H1 (cell line): ENCODE results near the gene BRAT1. TPM values are rescaled to one million over a fixed set of nuclear protein-coding genes. Genes with fewer than 3 reads are reported as not detected.

ENCODE experiments used
- CTCF ChIA-PET: fragments of 300-600 bp; sonication (Branson Sonifier 250); formaldehyde crosslinking; loops from one replicate; lab custom pipeline; 2021; ENCODE audit not compliant: partially characterized antibody; lab: Charles Lee
- POLR2A ChIA-PET: fragments of 300-600 bp; sonication (Branson Sonifier 250); formaldehyde crosslinking; loops from one replicate; lab custom pipeline; 2021; ENCODE audit warnings: inconsistent platforms; ENCODE audit not compliant: partially characterized antibody; lab: Charles Lee
- DNase-seq, 2 experiments: peaks; one replicate each; pipeline versions ENCODE4 v3.0.0 to v3.0.0-alpha.2; 2010 to 2022; ENCODE audit warnings: low spot score in 2 of 2, low read depth in 1 of 2, mixed read lengths in 1 of 2
- FAIRE-seq: peaks from 2 replicates; lab custom pipeline; 2011; peaks lifted over from hg19 to GRCh38; lab: Jason Lieb, UNC
- H2AFZ ChIP-seq: 2 replicates; pipeline ENCODE4 v1.8.1; 2012; ENCODE audit warnings: low read length, inconsistent platforms
- H2AK5ac ChIP-seq: 2 replicates; pipeline ENCODE4 v1.6.1; 2013; ENCODE audit warnings: low read depth, low read length
- H2BK120ac ChIP-seq: replicated peaks from 2 replicates; pipeline ENCODE3; 2013; ENCODE audit warnings: low read depth, low read length, inconsistent platforms
- H2BK12ac ChIP-seq: 2 replicates; pipeline ENCODE4 v1.6.1; 2013; ENCODE audit warnings: low read depth, low read length
- H2BK15ac ChIP-seq: 2 replicates; pipeline ENCODE4 v1.6.1; 2013; ENCODE audit warnings: low read length
- H2BK20ac ChIP-seq: 2 replicates; pipeline ENCODE4 v1.6.1; 2013; ENCODE audit warnings: low read length
- H2BK5ac ChIP-seq: 2 replicates; pipeline ENCODE4 v1.6.1; 2013; ENCODE audit warnings: low read depth, low read length
- H3K14ac ChIP-seq: 2 replicates; pipeline ENCODE4 v1.6.1; 2013; ENCODE audit warnings: inconsistent platforms; ENCODE audit not compliant: insufficient read length
- H3K18ac ChIP-seq: 2 replicates; pipeline ENCODE4 v1.6.1; 2013; ENCODE audit warnings: low read length; ENCODE audit errors: extremely low read depth
- H3K23ac ChIP-seq: 2 replicates; pipeline ENCODE4 v1.6.1; 2013; ENCODE audit warnings: inconsistent platforms; ENCODE audit not compliant: insufficient read length
- H3K23me2 ChIP-seq: 2 replicates; pipeline ENCODE4 v1.6.1; 2013; ENCODE audit warnings: low read depth, low read length
- H3K27ac ChIP-seq: 2 replicates; pipeline ENCODE4 v1.6.1; 2011; ENCODE audit warnings: low read depth, low read length, inconsistent platforms
- H3K27me3 ChIP-seq, 4 experiments: replicated peaks in 1 of 4; 1 replicate in 1 of 4; 2 replicates in 3 of 4; pipeline versions ENCODE4 v1.6.1 to v1.8.1; 2011 to 2013; ENCODE audit warnings: low read length in 3 of 4, mild to moderate bottlenecking in 3 of 4, inconsistent platforms in 2 of 4, mixed read lengths in 2 of 4, moderate library complexity in 1 of 4; ENCODE audit not compliant: control insufficient read depth in 3 of 4, insufficient read depth in 3 of 4; ENCODE audit errors: extremely low read depth in 1 of 4
- H3K36me3 ChIP-seq, 4 experiments: 2 replicates each; pipeline versions ENCODE4 v1.6.1 to v1.8.1; 2011 to 2013; ENCODE audit warnings: mild to moderate bottlenecking in 4 of 4, low read length in 3 of 4, moderate library complexity in 2 of 4, control low read depth in 1 of 4, inconsistent platforms in 1 of 4; ENCODE audit not compliant: insufficient read depth in 4 of 4, control insufficient read depth in 2 of 4
- H3K4ac ChIP-seq: replicated peaks from 2 replicates; pipeline ENCODE3; 2013; ENCODE audit warnings: low read length, low read depth, mixed read lengths, inconsistent platforms; ENCODE audit not compliant: insufficient read length
- H3K4me1 ChIP-seq, 4 experiments: replicated peaks in 1 of 4; 1 replicate in 1 of 4; 2 replicates in 3 of 4; pipeline versions ENCODE4 v1.6.1 to v1.8.1; 2011 to 2013; ENCODE audit warnings: low read length in 3 of 4, inconsistent platforms in 2 of 4, mixed read lengths in 1 of 4; ENCODE audit not compliant: insufficient read depth in 4 of 4, control insufficient read depth in 3 of 4
- H3K4me2 ChIP-seq, 2 experiments: 2 replicates each; pipeline versions ENCODE4 v1.6.1 to v1.8.1; 2011 to 2013; ENCODE audit warnings: low read depth in 2 of 2, low read length in 2 of 2, control low read depth in 1 of 2, inconsistent platforms in 1 of 2, mild to moderate bottlenecking in 1 of 2; ENCODE audit not compliant: insufficient read depth in 1 of 2
- H3K4me3 ChIP-seq, 4 experiments: fragments of 200-600, 300-600 bp in 1 of 4; sonication (generic), shearing (Covaris generic), sonication (Bioruptor Twin) in 1 of 4; 2 replicates each; pipeline versions ENCODE4 v1.5.1 to v1.8.1; 2011 to 2016; ENCODE audit warnings: low read length in 4 of 4, low read depth in 3 of 4, control low read depth in 2 of 4, inconsistent platforms in 2 of 4, mild to moderate bottlenecking in 2 of 4, mixed read lengths in 1 of 4, moderate library complexity in 1 of 4; ENCODE audit not compliant: insufficient read depth in 2 of 4; ENCODE audit errors: extremely low read depth in 1 of 4
- H3K56ac ChIP-seq: replicated peaks from 2 replicates; pipeline ENCODE3; 2013; ENCODE audit warnings: low read depth, mild to moderate bottlenecking, mixed read lengths, low read length, inconsistent platforms; ENCODE audit not compliant: insufficient read length
- H3K79me1 ChIP-seq: 2 replicates; pipeline ENCODE4 v1.6.1; 2013; ENCODE audit warnings: low read depth, low read length, control low read depth
- H3K79me2 ChIP-seq, 2 experiments: 2 replicates each; pipeline versions ENCODE4 v1.6.1 to v1.8.1; 2012 to 2013; ENCODE audit warnings: low read length in 2 of 2, mild to moderate bottlenecking in 2 of 2, inconsistent platforms in 1 of 2; ENCODE audit not compliant: insufficient read depth in 2 of 2, control insufficient read depth in 1 of 2
- H3K9ac ChIP-seq, 4 experiments: replicated peaks in 1 of 4; 1 replicate in 1 of 4; 2 replicates in 3 of 4; pipeline versions ENCODE4 v1.6.1 to v1.8.1; 2011 to 2013; ENCODE audit warnings: low read depth in 3 of 4, low read length in 3 of 4, control low read depth in 2 of 4, mild to moderate bottlenecking in 2 of 4, moderate library complexity in 2 of 4, inconsistent platforms in 1 of 4; ENCODE audit errors: extremely low read depth in 1 of 4
- H3K9me3 ChIP-seq, 2 experiments: 2 replicates each; pipeline versions ENCODE4 v1.6.1 to v1.8.1; 2012 to 2013; ENCODE audit warnings: mild to moderate bottlenecking in 2 of 2, moderate library complexity in 2 of 2, control low read depth in 1 of 2, inconsistent platforms in 1 of 2, low read depth in 1 of 2, low read length in 1 of 2, mixed read lengths in 1 of 2; ENCODE audit not compliant: insufficient read depth in 2 of 2
- H4K20me1 ChIP-seq, 2 experiments: replicated peaks in 1 of 2; 2 replicates each; pipeline versions ENCODE3 to v1.8.1; 2011 to 2013; ENCODE audit warnings: inconsistent platforms in 2 of 2, low read length in 2 of 2, mild to moderate bottlenecking in 1 of 2; ENCODE audit not compliant: insufficient read depth in 2 of 2, control insufficient read depth in 1 of 2
- H4K5ac ChIP-seq: 2 replicates; pipeline ENCODE4 v1.6.1; 2013; ENCODE audit warnings: low read length, low read depth, mixed read lengths, inconsistent platforms; ENCODE audit not compliant: insufficient read length
- H4K8ac ChIP-seq: 2 replicates; pipeline ENCODE4 v1.8.0; 2013; ENCODE audit warnings: mild to moderate bottlenecking, moderate library complexity, low read length, inconsistent platforms; ENCODE audit not compliant: insufficient read depth; ENCODE audit errors: extremely low read depth
- H4K91ac ChIP-seq: replicated peaks from 2 replicates; pipeline ENCODE3; 2013; ENCODE audit warnings: low read length, mixed read lengths, inconsistent platforms; ENCODE audit not compliant: insufficient read length
- ATF3 ChIP-seq: IDR thresholded peaks from 2 replicates; pipeline ENCODE4 v1.6.1; 2011; ENCODE audit warnings: low read depth, mild to moderate bottlenecking, low read length; ENCODE audit not compliant: insufficient read depth
- EP300 ChIP-seq, 2 experiments: IDR thresholded peaks; 1 replicate in 1 of 2; 2 replicates in 1 of 2; pipeline ENCODE4 v1.6.1; 2011 to 2012; ENCODE audit warnings: low read depth in 2 of 2, low read length in 2 of 2, mild to moderate bottlenecking in 2 of 2, borderline replicate concordance in 1 of 2, inconsistent platforms in 1 of 2, moderate library complexity in 1 of 2
- NANOG ChIP-seq: IDR thresholded peaks from 2 replicates; pipeline ENCODE4 v1.6.1; 2011; ENCODE audit warnings: low read length, low read depth, mild to moderate bottlenecking, inconsistent platforms; ENCODE audit not compliant: insufficient read depth, poor library complexity, severe bottlenecking
- RAD21 ChIP-seq, 2 experiments: IDR thresholded peaks in 1 of 2; conservative IDR thresholded peaks in 1 of 2; 2 replicates each; pipeline ENCODE4 v1.6.1; 2011; ENCODE audit warnings: low read depth in 2 of 2, low read length in 2 of 2, improper control_type of control experiment in 1 of 2, inconsistent platforms in 1 of 2, mild to moderate bottlenecking in 1 of 2, moderate library complexity in 1 of 2
- TAF1 ChIP-seq: IDR thresholded peaks from 2 replicates; pipeline ENCODE4 v1.6.1; 2011; ENCODE audit warnings: mild to moderate bottlenecking, low read depth, low read length
- WGBS, 2 experiments: shearing (Covaris generic) in 1 of 2; methylation state at CpG; one replicate each; pipeline versions ENCODE4 v1.1.6 to v1.1.7; 2013 to 2015; ENCODE audit warnings: low lambda C conversion rate in 2 of 2, mixed read lengths in 2 of 2, inconsistent platforms in 1 of 2, low coverage in 1 of 2, missing lambda C conversion rate in 1 of 2; ENCODE audit not compliant: insufficient replicate concordance in 2 of 2, insufficient coverage in 1 of 2, insufficient read length in 1 of 2; ENCODE audit errors: extremely low coverage in 1 of 2, missing lambda C conversion rate in 1 of 2; 5-methylcytosine and 5-hydroxymethylcytosine counted together
- long read RNA-seq, 2 experiments: library from RNA in 1 of 2; library from capped mRNA in 1 of 2; stranded (forward); transcript quantifications; one replicate each; pipeline ENCODE4 v2.0.0, GENCODE V29; 2021; ENCODE audit warnings: inconsistent platforms in 1 of 2
- polyA minus RNA-seq, 3 experiments: library from RNA; depleted of rRNA, polyadenylated mRNA; stranded (reverse); fragments of >200 nt; gene quantifications; 1 replicate in 2 of 3; 2 replicates in 1 of 3; pipeline ENCODE4 v1.2.3, GENCODE V29; 2011
- polyA plus RNA-seq, 7 experiments: library from polyadenylated mRNA; depleted of rRNA in 3 of 7; stranded (reverse) in 5 of 7; unstranded in 2 of 7; fragments of >200 nt in 5 of 7; fragments of 200-250 nt in 2 of 7; gene quantifications; 1 replicate in 5 of 7; 2 replicates in 1 of 7; 4 replicates in 1 of 7; pipeline versions ENCODE4 v1.2.1 to v1.2.3, GENCODE V29; 2011 to 2013; ENCODE audit warnings: missing spikeins in 2 of 7, mixed read lengths in 2 of 7
- total RNA-seq: library from RNA; stranded (reverse); fragmentation: NEBNext Ultra II Directional; extraction: Animal tissue kit (Norgen Biotek cat#: 25700); gene quantifications from 2 replicates; pipeline ENCODE4 v1.2.1, GENCODE V29; 2021

Gene BRAT1
- total RNA-seq (42.3 and 45.2 TPM in 2 replicates), polyA plus RNA-seq (2011; rRNA removed) (36.8 and 60.5 TPM in 2 replicates), polyA minus RNA-seq (2011; rRNA and poly(A)+ RNA removed) (10.4 and 12.6 TPM in 2 replicates)
- 40.8 TPM for polyA plus RNA-seq (2011; cell fraction: cytosol; rRNA removed)
- polyA plus RNA-seq (2011; cell fraction: nucleus; rRNA removed): 163 TPM
- polyA plus RNA-seq (2012, experiment 1 of 2): 30.5 to 38.9 TPM (median 37.6 TPM) in 4 replicates
- 34.5 TPM for polyA plus RNA-seq (2012, experiment 2 of 2)
- 25.6 TPM for polyA plus RNA-seq (2013, experiment 1 of 2)
- polyA plus RNA-seq (2013, experiment 2 of 2): 21.6 TPM
- polyA minus RNA-seq (2011; cell fraction: cytosol; rRNA and poly(A)+ RNA removed): 21.5 TPM
- polyA minus RNA-seq (2011; cell fraction: nucleus; rRNA and poly(A)+ RNA removed): 25.1 TPM
- long read RNA-seq, experiment 1, transcript BRAT1-201 (14 exons, 2,915 nt): major isoform, 5 of 32 reads
- long read RNA-seq, experiment 1, partial matches to known transcripts: 24 of 32 reads
- long read RNA-seq, experiment 1, other reads (novel, unspliced or antisense): 3 of 32 reads
- long read RNA-seq, experiment 2: 0 reads

GRCh38 chr7:2555121-2556052 is at the start of gene BRAT1:
BRAT1 (minus strand) TSS chr7:2555524; CDS start chr7:2554431, 1,093 bp downstream.
- H2BK15ac ChIP-seq: 0 out of 2 replicates have a peak within 1 kb of the TSS, but pooled peaks have one; percentile 16
- TF ChIP-seq TAF1 (peak; percentile 58; the same call in 1 of the 2 replicates), RAD21 (IDR thresholded peaks at IDR 0.05 in 1 of 2, conservative IDR thresholded peaks at IDR 0.05 in 1 of 2; ENCODE audit: low read depth in 2 of 2, low read length in 2 of 2) (peak; percentile 10 to 39; a peak in 3 of 4 replicates), ATF3 (no peak), EP300 (IDR thresholded peaks at IDR 0.05; ENCODE audit: borderline replicate concordance in 1 of 2, low read depth in 2 of 2, low read length in 2 of 2) (peak in 1 of 2 experiments; percentile 98; a peak in 2 of 3 replicates), NANOG (peak; percentile 15)

More at GRCh38 chr7:2555121-2556052, at the start of gene BRAT1:
- POLR2A ChIA-PET: interaction anchor here (0.6 to 1.3 kb wide), 10 partner anchors 9 to 174 kb away, joined by 3 to 5 read pairs (median 3); partner anchors contain the start of gene TTYH3
- peaks cover 0 to 4% (median 0%) of the 10 kb centered on the region in 4 experiments; a peak in 4 of 8 replicates for H3K36me3 ChIP-seq
- no peak within 1 kb of the TSS for H3K23ac ChIP-seq
- H3K79me2 ChIP-seq: peaks cover 0 to 21% of the 10 kb centered on the region in 2 experiments; a peak in 1 of 4 replicates
- peak within 1 kb of the TSS; percentile 100 for H2BK5ac ChIP-seq
- H2AFZ ChIP-seq: peak within 1 kb of the TSS; percentile 100
- H4K5ac ChIP-seq: peak within 1 kb of the TSS; percentile 99
- DNase-seq (peak; percentile 90 to 98), FAIRE-seq (no peak)
- peak within 1 kb of the TSS; percentile 100 for H4K91ac ChIP-seq
- peak within 1 kb of the TSS; percentile 92 for H2BK12ac ChIP-seq
- H4K8ac ChIP-seq: peak within 1 kb of the TSS; percentile 100; the same call in 1 of the 2 replicates
- H3K14ac ChIP-seq: no peak within 1 kb of the TSS
- no peaks in the 10 kb centered on the region for H3K27me3 ChIP-seq
- H3K9ac ChIP-seq: peak within 1 kb of the TSS; percentile 86 to 99 (median 97)
- H3K9me3 ChIP-seq: no peaks in the 10 kb centered on the region
- peaks cover 4 to 10% of the 10 kb centered on the region in 2 experiments for H4K20me1 ChIP-seq
- H3K4ac ChIP-seq: no peak within 1 kb of the TSS
- H3K4me1 ChIP-seq: peaks cover 4 to 15% (median 6%) of the 10 kb centered on the region in 4 experiments
- H3K27ac ChIP-seq: peak within 1 kb of the TSS; percentile 100
- H2AK5ac ChIP-seq: no peak within 1 kb of the TSS; the same call in 1 of the 2 replicates
- H3K23me2 ChIP-seq: peaks cover 8% of the 10 kb centered on the region; the same call in 1 of the 2 replicates
- H3K4me3 ChIP-seq: peak within 1 kb of the TSS; percentile 30 to 79 (median 78)
- H2BK20ac ChIP-seq: 0 out of 2 replicates have a peak within 1 kb of the TSS, but pooled peaks have one; percentile 80
- CTCF ChIA-PET: interaction anchor here (0.6 to 1.3 kb wide), 12 partner anchors 10 to 1112 kb away, joined by 3 to 7 read pairs (median 4); no protein-coding TSS in a partner anchor
- H3K79me1 ChIP-seq: no peaks in the 10 kb centered on the region
- peak within 1 kb of the TSS; percentile 99 for H3K18ac ChIP-seq
- peak within 1 kb of the TSS; percentile 96 for H2BK120ac ChIP-seq
- H3K4me2 ChIP-seq: peak within 1 kb of the TSS; percentile 59 to 98
- H3K56ac ChIP-seq: peak within 1 kb of the TSS; percentile 99
- WGBS, 2 experiments: 2% methylated on average over 44 of the region's 79 CpGs; no CpG with 5 or more reads in 1 of the 2 experiments
